ACHN (cell line): Measurements from ENCODE around the gene NAPA.
A peak's percentile ranks its signal among the peaks of the same experiment; 100 is the strongest.
"Not testable (repeated sequence)": the region's sequence is repeated elsewhere in the genome, so short reads cannot be mapped to it uniquely, and the experiment has no call there.

Experiments
- DNase-seq: peaks from one replicate; pipeline ENCODE4 v3.0.0-alpha.2; 2015
- in situ Hi-C: cut with HindIII; loops from 2 replicates; pipeline ENCODE4 v1.10.0; 2017; ENCODE audit warnings: low sequenced_read_pairs, low pct_ligation_motif_present, low pct_unique_long_range_greater_than_20kb

The NAPA gene

DNA sequence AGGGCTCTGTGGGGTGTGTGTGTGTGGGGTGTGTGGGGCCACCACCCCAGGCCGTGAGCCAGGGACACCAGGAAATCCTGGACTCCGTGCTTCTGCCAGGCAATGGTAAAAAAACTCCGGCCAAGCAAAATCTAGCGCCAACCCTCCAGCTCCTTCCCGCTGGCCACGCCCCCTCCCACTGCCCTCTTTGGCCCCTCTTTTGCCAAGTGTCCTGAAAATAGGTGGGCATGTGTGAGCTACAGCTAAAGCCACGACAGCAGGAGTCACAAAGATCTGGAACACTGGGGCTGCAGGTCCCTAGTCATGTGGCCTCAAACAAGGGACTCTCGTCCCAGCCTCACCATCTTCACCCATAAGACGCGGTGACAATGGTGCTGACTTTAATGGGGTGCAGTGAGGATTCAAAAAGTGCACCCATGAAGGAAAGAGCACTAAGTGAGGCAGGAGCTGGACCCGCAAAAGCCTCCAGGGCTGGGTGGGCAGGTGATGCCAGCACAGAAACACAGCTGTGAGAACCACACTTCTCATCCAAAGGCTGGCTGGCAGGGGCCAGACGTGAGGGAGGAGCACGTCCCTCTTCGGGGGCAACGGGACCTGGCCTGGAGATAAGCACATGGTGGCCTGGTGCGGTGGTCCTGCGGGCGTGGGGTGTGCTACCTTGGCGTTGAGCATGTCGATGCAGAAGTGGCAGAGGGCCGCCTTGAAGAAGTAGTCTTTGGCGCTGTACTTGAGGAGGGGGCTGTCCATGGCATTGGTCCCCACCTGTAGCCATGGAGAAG, 23.3 kb downstream of the NAPA start:
- in situ Hi-C loops = no loop called here
- no peak for DNase-seq

DNA sequence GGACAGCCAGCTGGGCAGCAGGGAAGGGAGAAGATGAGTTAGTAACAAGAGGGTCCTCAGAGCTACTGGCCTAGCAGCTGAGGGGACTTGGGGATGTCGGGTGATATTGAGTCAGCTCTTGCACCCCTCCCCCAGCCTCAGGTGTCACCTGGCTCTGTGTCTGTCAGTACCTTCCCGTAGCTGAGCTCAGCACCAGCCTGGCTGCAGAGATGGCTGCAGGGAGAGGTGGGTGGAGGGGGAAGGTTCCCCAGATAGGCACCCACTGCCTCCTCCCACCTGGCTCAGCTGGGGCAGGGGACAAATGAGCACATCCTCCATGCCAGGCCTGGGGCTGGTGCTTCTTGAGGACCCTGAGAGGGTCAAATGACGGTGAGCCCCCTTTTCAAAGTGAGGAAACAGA, 24.0 kb downstream of the NAPA start:
- in situ Hi-C loops = no loop called here
- no peak for DNase-seq

DNA sequence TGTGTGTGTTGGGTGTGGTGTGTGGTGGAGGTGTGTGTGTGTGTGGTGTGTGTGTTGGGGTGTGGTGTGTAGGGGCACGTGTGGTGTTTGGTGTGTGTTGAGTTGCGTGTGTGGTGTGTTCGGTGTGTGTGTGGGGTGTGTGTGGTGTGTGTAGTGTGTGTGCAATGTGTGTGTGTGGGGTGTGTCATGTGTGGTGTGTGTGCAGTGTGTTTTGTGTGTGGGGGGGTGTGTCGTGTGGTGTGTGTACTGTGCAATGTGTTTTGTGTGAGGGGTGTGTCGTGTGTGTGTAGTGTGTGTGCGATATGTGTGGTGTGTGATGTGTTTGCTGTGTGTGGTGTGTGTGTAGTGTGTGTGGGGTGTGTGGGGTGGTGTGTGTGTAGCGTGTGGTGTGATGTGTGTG, 24.8 kb downstream of the NAPA start:
- in situ Hi-C loops = no loop called here
- DNase-seq = no peak

- DNase-seq = no peak
- in situ Hi-C loops = no loop called here
Measured at GRCh38 chr19:47489072-47489914, 25.6 kb downstream of the NAPA start.

DNA sequence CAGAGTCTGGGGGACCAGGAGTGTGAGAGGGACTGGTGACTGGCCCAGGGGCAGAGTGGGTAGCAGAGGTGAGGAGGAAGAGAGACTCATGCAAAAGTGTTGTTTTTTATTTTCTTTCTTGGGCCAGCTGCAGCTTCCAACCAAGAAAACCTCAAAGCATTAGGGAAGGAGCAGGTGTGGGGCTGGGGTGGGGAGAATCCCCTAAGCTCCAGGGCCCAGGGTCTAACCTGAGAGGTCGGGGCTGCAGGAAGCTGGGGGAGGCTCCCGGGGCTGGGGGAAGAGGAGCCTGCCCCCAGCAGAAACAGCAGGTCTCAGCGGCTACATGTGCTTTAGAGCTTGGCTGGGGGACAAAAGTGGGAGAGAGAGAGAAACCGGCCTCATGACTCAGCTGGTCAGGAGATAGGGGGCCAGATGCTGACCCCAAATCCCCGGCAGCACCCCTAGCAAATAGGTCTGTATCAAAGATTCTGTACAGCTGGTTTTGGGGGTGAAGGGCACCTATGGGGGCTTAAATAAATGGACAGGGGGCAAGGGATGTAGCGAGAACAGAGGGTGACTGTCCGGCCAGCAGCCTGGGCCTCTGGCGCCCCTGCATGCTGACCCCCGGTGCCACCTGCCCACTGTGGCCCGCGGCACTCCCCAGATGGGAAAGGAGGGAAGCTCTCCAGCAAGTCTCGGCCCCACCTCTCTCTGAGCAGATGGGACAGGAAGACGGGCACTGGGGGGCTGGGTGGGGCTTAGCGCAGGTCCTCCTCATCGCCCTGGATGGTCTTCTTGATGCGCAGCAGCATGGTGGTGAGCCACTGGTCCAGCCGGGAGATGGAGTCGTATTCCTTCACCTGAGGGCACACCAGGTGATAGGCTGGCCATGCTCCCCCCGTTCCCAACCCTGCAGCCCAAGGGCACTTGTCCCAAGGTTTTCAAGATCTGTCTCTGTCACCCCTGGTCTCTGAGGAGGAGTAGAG, 27.0 kb downstream of the NAPA start:
- in situ Hi-C loops = no loop called here
- no peak for DNase-seq

DNA sequence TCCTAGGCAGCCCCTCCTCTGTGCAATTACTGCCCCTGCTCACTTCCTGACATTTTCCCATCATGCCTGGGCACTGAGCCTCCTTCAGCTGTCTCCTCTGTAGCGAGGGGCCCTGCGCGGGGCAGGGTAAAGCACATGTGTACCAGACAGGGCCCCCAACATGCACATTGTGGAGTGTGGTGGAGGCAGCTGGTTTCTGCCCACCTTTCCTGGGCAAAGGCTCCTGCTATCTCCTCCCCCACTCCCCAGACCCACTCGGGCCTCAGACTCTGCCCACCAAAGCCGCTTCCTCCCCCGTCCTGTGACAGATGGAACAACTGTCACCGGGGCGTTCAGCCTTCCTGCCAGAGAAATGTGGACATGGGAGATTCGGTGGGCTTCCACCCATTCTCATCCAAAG, 28.0 kb downstream of the NAPA start:
- in situ Hi-C loops = no loop called here
- no peak for DNase-seq

DNA sequence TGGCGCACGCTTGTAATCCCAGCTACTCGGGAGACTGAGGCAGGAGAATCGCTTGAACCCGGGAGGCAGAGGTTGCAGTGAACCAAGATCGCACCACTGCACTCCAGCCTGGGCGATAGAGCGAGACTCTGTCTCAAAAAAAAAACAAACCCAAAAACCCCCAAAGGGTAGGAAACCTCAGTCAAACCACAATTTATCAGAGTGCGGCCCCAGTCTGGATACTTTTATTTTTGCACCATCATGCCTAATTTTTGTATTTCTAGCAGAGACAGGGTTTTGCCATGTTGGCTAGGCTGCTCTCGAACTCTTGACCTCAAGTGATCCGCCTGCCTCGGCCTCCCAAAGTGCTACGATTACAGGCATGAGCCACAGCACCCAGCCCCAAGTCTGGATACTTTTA, 28.6 kb downstream of the NAPA start:
- DNase-seq, in situ Hi-C loops: not testable (repeated sequence)

DNA sequence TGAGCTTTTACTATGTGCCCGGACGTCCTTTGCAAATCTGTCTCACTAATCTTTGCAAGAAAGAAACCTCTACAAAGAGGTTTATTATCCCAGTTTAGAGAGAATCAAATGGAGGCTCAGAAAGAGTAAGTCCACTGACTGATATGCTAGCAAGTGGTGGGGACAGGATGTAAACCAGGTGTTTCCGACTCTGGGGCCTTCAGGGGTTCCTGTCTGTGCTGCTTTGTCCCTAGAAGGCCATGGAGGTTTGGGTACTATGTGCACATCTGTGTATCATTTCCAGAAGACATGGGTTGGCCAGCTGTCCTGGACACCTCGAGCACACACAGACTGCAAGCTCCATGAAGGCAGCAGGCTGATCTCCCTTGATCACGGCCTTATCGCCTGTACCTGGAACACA, 29.7 kb downstream of the NAPA start:
- no peak for DNase-seq
- in situ Hi-C loops = no loop called here

GRCh38 chr19:47483800-47484690, 30.8 kb downstream of the NAPA start, which contains the start of gene KPTN:
KPTN (minus strand) TSS chr19:47484219; CDS start chr19:47484160, 59 bp downstream.
- in situ Hi-C loops = no loop called here
- DNase-seq = peak; percentile 89

DNA sequence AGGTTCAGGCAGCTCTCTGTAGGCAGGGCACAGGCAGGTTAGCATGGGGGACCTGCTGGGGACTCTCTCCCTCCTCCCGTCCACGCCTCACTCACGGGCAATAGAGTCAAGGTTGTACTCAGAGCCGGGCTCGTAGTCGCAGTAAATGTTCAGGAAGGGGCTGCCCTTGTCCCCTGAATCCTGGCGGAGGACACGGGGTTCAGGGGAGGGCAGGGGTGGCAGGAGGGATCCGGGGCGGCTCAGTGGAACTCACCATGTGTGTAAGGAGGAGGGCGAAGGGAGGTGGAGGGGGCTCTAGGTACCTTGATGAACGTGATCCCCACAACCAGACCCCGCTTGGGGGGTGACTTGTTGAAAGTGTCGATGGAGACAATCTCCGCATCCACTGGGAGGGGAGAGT, 31.7 kb downstream of the NAPA start:
- in situ Hi-C loops = no loop called here
- no peak for DNase-seq

DNA sequence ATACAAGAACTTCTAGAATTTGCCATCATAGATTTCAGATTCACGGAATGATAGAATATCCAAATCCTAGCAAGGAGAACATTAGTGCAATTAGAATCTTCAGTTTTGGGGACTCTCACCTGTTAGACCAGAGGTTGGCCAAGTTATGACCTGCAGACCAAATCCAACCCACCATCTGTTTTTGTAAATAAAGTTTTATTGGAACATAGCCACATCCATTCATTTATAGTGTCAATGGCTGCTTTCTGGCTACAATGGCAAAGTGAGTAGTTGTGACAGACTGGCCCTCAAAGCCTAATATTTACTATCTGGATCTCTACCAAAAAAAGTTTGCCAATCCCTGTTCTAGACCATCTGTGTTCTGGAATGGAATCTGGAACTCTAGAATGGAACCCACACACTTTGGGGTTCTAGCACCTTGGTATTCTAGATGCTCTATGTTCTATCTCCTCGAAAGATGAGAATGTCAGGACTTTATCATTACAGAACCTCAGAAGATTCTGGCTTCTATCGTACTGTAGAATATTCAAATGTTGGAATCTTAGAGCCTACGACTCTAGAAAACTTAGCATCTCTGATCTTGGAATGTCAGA, 33.3 kb downstream of the NAPA start:
- in situ Hi-C loops = no loop called here
- DNase-seq = no peak

DNA sequence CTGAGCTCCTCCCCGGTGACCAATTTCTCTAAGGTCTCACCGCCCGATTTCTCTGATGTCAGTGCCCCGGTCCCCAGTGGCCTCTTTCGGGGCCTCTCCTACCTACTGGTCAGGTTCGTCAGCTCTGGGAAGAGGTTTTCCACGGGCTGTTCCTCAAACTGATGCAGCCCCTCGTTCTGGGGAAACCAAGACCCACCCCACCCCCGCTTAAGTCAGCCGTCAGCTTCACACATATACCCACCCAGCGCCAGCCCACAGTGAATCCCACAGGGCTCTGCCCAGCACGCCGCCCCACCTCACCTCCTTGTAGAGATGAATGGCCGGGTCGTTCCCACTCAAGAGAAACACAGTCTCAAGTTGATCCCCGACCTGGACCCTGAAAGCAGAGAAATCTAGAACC, 34.2 kb downstream of the NAPA start:
- no peak for DNase-seq
- in situ Hi-C loops = no loop called here

DNA sequence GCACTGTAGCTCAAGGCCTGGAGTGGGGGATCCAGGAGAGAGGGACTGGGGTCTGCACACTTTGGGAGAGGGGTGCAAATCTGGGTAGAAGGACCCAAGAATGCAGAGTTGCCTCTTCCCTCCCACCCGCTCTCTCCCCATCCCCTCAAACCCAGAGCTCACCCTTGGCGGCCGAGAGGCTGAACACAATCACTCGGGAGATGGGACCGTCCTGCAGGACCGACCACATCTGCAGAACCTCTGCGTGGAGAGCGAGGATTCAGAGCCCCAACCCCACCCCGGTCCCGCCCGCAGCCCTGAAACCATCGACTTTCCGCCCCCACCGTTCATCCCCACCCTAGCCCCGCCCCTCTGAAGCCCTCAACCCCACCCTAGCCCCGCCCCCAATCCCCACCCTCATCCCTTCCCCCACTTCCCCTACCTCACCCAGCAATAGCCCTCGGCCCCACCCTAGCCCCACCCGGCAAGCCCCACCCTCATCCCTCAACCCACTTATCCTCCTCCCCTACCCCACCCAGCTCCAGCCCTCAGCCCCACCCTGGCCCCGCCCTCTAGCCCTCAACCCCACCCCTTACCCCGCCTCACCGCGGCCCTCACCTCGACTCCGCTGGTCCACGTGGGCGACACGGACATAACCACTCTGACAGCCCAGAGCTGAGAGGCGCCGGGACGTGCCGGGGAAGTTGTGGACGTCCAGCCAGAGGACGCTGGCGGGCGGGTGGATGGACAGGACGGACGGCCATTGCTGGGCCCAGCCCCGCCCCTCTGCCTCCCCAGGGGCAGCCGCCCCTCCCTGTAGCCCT, 35.0 kb downstream of the NAPA start:
- no peak for DNase-seq
- in situ Hi-C loops = no loop called here

DNA sequence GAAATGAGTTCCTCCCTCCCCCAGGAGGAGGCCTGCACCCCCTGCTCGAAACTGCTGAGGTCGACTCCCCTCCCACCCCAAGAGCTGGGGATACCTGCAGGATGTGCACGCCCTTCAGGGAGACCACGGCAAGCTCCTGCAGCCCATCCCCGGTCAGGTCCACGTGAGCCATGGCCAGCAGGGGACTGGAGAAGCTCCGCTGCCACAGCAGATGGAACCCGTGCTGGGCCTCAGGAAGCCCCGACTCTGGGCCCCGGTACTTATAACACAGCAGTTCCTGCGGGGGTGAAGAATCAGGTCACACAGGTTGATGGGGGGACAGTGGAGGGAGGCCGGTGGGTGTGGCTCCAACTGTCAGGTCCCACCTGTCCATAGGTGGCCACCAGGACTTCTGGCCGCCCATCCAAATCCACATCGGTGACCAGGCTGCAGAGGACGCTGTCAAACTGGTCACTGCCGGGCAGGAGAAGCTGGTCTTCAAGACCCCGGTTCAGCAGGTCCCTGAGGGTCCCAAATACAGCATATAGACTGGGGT, 38.4 kb downstream of the NAPA start:
- in situ Hi-C loops = no loop called here
- DNase-seq = no peak

DNA sequence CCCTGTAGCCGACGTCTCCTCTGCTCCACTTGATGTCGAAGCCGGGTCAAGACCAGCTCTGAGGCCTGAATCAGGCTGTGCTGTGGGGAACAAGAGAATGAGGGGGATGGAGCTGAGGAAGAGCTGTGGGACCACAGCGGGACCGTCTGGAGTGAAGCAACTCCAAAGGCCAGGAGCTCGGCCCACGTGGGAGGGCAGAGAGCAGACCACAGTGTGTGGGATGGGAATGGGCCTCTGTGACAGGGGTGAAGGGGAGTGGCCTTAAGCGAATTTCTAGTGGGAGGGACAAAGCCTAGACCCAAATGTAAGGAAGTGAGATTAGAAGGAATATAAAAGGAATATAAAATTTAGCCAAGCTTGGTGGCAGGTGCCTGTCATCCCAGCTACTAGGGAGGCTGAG, 39.4 kb downstream of the NAPA start:
- no peak for DNase-seq
- in situ Hi-C loops = no loop called here

DNA sequence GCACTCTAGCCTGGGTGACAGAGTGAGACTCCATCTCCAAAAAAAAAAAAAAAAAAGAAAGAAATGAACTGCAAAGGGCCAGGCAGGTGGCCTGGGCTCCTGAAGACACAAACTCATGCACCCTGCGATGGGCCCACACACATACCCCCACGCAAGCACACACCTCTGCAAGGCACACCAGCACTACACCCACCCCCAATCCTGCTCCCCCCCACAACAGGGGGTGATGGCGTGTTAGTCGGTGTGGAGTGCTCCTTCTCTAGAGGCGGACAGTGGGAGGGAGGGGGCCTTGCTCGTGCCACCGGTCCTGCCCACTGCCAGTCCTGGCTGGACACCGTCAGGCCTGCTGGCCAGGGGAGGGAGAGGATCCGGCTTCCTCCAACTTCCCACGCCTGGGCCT, 41.5 kb downstream of the NAPA start:
- DNase-seq = no peak
- in situ Hi-C loops = no loop called here
